GM18951 (cell line): ENCODE data around the gene RNH1.

ENCODE experiments used
- POLR2A ChIP-seq: IDR thresholded peaks from 4 replicates; pipeline ENCODE4 v1.6.1; 2011; ENCODE audit warnings: mild to moderate bottlenecking; ENCODE audit not compliant: insufficient read length, insufficient read depth; ENCODE audit errors: extremely low read depth
- in situ Hi-C: fragments of 300-500 bp; cut with MboI; formaldehyde crosslinking; loops from one replicate; pipeline ENCODE4 v1.12.0; 2022; ENCODE audit warnings: low sequenced_read_pairs, mixed read lengths, inconsistent platforms; ENCODE audit not compliant: unreplicated experiment

The RNH1 gene

DNA sequence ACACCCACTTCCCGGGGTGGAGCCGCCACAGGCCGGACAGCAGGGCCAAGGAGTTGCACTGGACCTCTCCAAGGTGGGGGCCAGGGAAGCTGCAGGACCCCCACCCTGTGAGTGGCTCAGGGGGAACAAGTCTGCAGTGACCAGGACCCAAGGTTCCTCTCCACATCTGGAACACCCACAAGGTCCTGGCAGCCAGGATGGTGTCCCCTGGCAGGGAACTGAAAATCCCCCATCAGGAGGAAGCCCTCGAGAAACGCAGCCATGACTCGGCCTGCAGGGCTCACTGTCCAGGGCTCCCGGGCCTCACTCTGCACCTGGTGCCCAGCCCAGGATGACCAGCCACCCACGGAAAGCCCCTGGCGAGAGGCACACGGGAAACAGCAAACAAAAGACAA lies 11.5 kb downstream of the RNH1 start:
- in situ Hi-C loops, result no loop called here
- TF ChIP-seq POLR2A, result no peak

- in situ Hi-C loops, result no loop called here
- TF ChIP-seq POLR2A, result no peak
Observed at GRCh38 chr11:494761-495536, 12.1 kb downstream of the RNH1 start.

DNA sequence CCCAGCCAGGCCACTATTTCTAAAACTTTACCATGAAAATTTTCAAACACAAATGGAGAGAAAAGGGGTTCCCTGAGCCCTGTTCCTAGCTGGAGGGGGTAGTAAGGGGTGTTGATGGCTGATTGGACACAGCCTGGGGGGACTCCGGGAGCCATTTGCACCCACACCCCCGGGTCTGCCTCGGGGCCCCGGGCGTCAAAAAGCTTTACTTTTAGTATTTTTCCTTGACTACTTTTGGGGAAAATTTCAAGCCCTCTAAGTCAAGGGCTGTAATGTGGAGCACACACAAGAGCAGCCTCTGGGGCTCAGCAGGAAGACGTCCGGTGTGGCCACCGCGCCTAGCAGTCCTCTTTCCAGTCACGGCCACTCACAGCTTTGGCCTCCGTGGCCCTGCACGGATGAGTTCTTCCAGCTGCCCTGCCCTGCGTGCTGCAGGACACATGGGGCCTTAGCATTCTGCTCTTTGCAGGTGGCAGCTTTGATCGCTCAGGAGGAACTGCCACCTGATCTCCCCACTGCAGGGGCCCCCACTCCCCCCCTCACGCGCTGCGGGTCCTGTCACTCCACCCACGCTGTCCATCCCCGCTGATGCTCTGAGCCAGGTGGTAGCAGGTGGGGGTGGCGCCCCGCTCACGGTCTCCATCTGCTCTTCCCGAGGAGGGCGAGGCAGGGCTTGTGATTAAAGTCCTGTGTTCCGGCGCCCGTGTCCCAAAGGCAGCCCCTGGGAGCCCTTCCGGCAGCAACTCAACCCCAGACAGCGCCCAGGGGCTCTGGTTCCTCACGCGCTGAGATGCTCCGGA lies 14.4 kb downstream of the RNH1 start:
- no peak for TF ChIP-seq POLR2A
- in situ Hi-C loops, result no loop called here

GRCh38 chr11:491358-491757 lies 15.7 kb downstream of the RNH1 start:
- in situ Hi-C loops, result no loop called here
- no peak for TF ChIP-seq POLR2A

DNA sequence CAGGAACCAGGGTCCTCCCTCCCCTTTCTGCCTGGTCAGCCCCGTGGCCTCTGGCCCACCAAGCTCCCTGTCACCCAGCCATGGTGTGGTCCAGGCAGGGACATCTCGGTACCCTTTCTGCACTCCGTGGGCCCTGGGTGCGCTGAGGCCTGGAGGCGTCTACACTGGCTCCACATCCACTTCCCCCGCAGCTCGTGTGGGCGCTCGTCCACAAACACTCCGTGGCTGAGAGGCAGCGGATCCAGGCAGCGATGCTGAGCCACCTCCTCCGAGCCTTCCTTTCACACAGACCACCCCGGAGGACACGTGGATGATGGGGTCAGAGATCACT lies 16.1 kb downstream of the RNH1 start:
- no peak for TF ChIP-seq POLR2A
- in situ Hi-C loops, result no loop called here

DNA sequence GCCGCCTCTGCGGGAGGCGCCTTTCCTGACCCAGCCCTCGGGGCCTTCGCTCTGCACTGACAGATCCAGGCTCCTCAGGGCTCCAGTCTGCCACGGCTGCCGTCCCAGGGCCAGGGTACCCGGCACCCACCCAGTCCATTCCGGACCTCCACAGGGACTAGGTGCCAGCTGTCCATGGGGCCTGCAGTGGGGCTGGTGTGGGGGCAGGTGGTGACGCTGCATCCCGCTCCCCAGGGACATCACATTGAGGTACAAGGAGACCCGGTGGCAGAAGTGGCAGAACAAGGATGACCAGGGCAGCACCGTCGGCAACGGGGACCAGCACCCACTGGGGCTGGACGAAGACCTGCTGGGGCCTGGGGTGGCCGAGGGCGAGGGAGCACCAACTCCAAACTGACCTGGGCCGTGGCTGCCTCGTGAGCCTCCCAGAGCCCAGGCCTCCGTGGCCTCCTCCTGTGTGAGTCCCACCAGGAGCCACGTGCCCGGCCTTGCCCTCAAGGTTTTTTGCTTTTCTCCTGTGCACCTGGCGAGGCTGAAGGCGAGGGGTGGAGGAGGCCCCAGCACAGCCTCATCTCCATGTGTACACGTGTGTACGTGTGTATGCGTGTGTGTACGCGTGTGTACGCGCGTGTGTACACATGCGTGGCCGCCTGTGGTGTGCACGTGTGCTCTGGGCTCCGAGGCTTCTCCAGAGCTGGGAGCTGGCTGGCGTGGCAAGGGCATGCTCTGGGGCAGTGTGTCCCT lies 16.7 kb downstream of the RNH1 start:
- no peak for TF ChIP-seq POLR2A
- in situ Hi-C loops, result no loop called here

- no peak for TF ChIP-seq POLR2A
Observed at GRCh38 chr11:489610-490185, 17.3 kb downstream of the RNH1 start.

GRCh38 chr11:488992-489391 lies 18.1 kb downstream of the RNH1 start:
- TF ChIP-seq POLR2A, result no peak
- in situ Hi-C loops, result no loop called here

More at GRCh38 chr11:489610-490185, 17.3 kb downstream of the RNH1 start:
- in situ Hi-C loops, result no loop called here

DNA sequence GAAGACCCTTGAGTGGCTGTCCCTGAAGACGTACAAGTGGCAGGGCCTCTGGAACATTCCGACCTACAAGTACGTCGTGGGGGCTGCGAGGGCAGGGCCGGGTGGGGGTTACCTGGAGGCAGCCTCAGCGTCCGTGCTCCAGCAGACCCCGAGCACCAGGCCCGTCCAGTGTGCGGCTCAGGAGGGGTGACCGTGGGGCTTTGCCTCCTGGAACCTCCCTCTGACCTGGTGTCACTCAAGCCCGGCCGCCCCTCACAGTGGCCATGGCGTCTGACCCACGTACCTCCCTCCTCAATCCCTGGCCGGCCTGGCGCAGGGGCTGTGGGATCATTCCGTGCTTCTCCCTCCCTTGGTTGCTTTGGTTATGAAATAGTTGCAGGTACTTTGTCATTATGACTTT lies 18.5 kb downstream of the RNH1 start:
- TF ChIP-seq POLR2A, result no peak
- in situ Hi-C loops, result no loop called here

- no peak for TF ChIP-seq POLR2A
- in situ Hi-C loops, result no loop called here
Observed at GRCh38 chr11:488062-488461, 19.0 kb downstream of the RNH1 start.

DNA sequence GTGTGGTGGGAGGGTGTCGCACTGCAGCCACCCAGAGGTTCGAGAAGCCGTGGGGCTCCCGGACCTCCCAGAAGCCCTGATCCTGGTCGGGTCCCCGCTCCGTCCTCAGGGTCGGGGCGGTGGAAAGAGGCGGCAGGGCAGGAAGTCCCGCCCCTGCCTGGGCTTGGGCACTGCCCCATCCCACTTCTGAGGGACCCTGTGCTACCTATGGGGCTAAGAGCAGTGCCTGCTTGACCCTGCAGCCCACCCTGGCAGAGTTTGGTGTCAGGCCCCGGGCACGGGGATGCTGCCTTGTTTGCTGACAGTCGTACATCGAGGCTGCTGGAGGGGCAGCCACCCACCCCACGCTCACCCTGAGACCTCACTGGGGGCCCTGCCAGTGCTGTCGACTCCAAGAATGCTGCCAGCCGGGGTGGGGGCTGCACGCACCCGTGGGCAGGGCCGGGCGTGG lies 19.4 kb downstream of the RNH1 start:
- TF ChIP-seq POLR2A, result no peak
- in situ Hi-C loops, result no loop called here

- TF ChIP-seq POLR2A, result no peak
- in situ Hi-C loops, result no loop called here
Observed at GRCh38 chr11:486189-486588, 20.9 kb downstream of the RNH1 start.

DNA sequence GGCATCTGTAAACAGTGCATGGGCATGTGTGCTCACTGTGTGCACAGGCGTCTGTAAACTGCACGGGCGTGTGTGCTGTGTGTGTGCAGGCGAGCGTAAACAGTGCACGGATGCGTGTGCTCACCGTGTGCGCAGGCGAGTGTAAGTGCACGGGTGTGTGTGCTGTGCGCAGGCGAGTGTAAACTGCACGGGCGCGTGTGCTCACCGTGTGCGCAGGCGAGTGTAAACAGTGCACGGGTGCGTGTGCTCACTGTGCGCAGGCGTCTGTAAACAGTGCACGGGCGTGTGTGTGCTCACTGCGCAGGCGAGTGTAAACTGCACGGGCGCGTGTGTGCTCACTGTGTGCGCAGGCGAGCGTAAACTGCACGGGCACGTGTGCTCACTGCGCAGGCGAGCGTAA lies 22.4 kb downstream of the RNH1 start:
- TF ChIP-seq POLR2A, result no peak

More for the DNA sequence above, 22.4 kb downstream of the RNH1 start:
- in situ Hi-C loops, result no loop called here
